Measurements from ENCODE around the gene KREMEN1. TPM values are rescaled to one million over a fixed set of nuclear protein-coding genes. Genes with fewer than 3 reads are reported as not detected.

The KREMEN1 gene
- total and polyA plus RNA-seq, 4 donors, result 1.2 to 22.6 (median 3.8) TPM

- H3K4me1 ChIP-seq (ENCODE audit: control insufficient read depth in 4 of 4, insufficient read depth in 4 of 4, low read length in 3 of 4), result peaks cover 1 to 5% (median 3%) of the 10 kb centered on the region in 4 donors
- no peak for TF ChIP-seq HNF4G (IDR thresholded peaks at IDR 0.05)
- no peak for TF ChIP-seq EGR1 (IDR thresholded peaks at IDR 0.05; ENCODE audit: low read depth in 2 of 2)
- TF ChIP-seq SP1 (IDR thresholded peaks at IDR 0.05), result no peak
- TF ChIP-seq TAF1 (conservative IDR thresholded peaks at IDR 0.05), result no peak
- TF ChIP-seq REST (IDR thresholded peaks at IDR 0.05), result no peak
- no peak for TF ChIP-seq GABPA (IDR thresholded peaks at IDR 0.05 in 1 of 2, conservative IDR thresholded peaks at IDR 0.05 in 1 of 2)
- no peak for TF ChIP-seq HNF4A (conservative IDR thresholded peaks at IDR 0.05)
- TF ChIP-seq ZBTB33 (IDR thresholded peaks at IDR 0.05), result no peak
- 82% methylated on average over 17 of the region's 17 CpGs for WGBS
- no peaks in the 10 kb centered on the region for H3K36me3 ChIP-seq (ENCODE audit: control insufficient read depth in 4 of 4, insufficient read depth in 3 of 4, low read depth in 1 of 4, low read length in 3 of 4)
- no peak overlapping the region for H3K27ac ChIP-seq (ENCODE audit: low read depth in 1 of 2, low read length in 2 of 2)
- no peaks in the 10 kb centered on the region for H3K27me3 ChIP-seq (ENCODE audit: control insufficient read depth in 4 of 4, insufficient read depth in 4 of 4, low read length in 3 of 4)
- H3K4me3 ChIP-seq (ENCODE audit: low read depth in 1 of 3, low read length in 3 of 3), result no peak overlapping the region
- no peak for DNase-seq (ENCODE audit: low spot score)
- no peaks in the 10 kb centered on the region for H3K9me3 ChIP-seq (ENCODE audit: control insufficient read depth in 4 of 4, low read length in 3 of 4)
- no peak overlapping the region for H3K9ac ChIP-seq (ENCODE audit: low read depth in 1 of 2, low read length in 2 of 2)
These were observed 136.2 kb downstream of the KREMEN1 start for GRCh38 chr22:29208879-29209623.

- 96% methylated on average over 3 of the region's 3 CpGs for WGBS
- no peak overlapping the region for H3K27ac ChIP-seq (ENCODE audit: low read depth in 1 of 2, low read length in 2 of 2)
- H3K4me1 ChIP-seq (ENCODE audit: control insufficient read depth in 4 of 4, insufficient read depth in 4 of 4, low read length in 3 of 4), result peaks cover 1 to 5% (median 3%) of the 10 kb centered on the region in 4 donors
- H3K36me3 ChIP-seq (ENCODE audit: control insufficient read depth in 4 of 4, insufficient read depth in 3 of 4, low read depth in 1 of 4, low read length in 3 of 4), result no peaks in the 10 kb centered on the region
- no peak overlapping the region for H3K9ac ChIP-seq (ENCODE audit: low read depth in 1 of 2, low read length in 2 of 2)
- no peak for TF ChIP-seq RXRA (IDR thresholded peaks at IDR 0.05)
- TF ChIP-seq HNF4G (IDR thresholded peaks at IDR 0.05), result no peak
- TF ChIP-seq GABPA (IDR thresholded peaks at IDR 0.05 in 1 of 2, conservative IDR thresholded peaks at IDR 0.05 in 1 of 2), result no peak
- no peak for TF ChIP-seq NR2F2 (IDR thresholded peaks at IDR 0.05)
- TF ChIP-seq HNF4A (conservative IDR thresholded peaks at IDR 0.05), result no peak
- TF ChIP-seq ATF3 (IDR thresholded peaks at IDR 0.05), result no peak
- no peak for TF ChIP-seq CTCF (IDR thresholded peaks at IDR 0.05; ENCODE audit: low read depth, low read length, missing input control)
- no peak for TF ChIP-seq TAF1 (conservative IDR thresholded peaks at IDR 0.05)
- no peak for TF ChIP-seq FOXA1 (IDR thresholded peaks at IDR 0.05)
- TF ChIP-seq YY1 (IDR thresholded peaks at IDR 0.05), result no peak
- no peak for TF ChIP-seq FOXA2 (IDR thresholded peaks at IDR 0.05)
- no peak for TF ChIP-seq ZBTB33 (IDR thresholded peaks at IDR 0.05)
- TF ChIP-seq SP1 (IDR thresholded peaks at IDR 0.05), result no peak
- no peak for TF ChIP-seq RAD21 (IDR thresholded peaks at IDR 0.05)
- no peak for TF ChIP-seq REST (IDR thresholded peaks at IDR 0.05)
- no peak for TF ChIP-seq MAX (IDR thresholded peaks at IDR 0.05)
- no peak for TF ChIP-seq JUND (IDR thresholded peaks at IDR 0.05)
- no peak overlapping the region for H3K4me3 ChIP-seq (ENCODE audit: low read depth in 1 of 3, low read length in 3 of 3)
- no peak for DNase-seq (ENCODE audit: low spot score)
- no peaks in the 10 kb centered on the region for H3K27me3 ChIP-seq (ENCODE audit: control insufficient read depth in 4 of 4, insufficient read depth in 4 of 4, low read length in 3 of 4)
- no peaks in the 10 kb centered on the region for H3K9me3 ChIP-seq (ENCODE audit: control insufficient read depth in 4 of 4, low read length in 3 of 4)
These were observed 136.7 kb downstream of the KREMEN1 start for GRCh38 chr22:29209624-29209929.

All from liver (tissue), 9 donors.